ENCODE results near the gene USP22. TPM values are rescaled to one million over a fixed set of nuclear protein-coding genes. Genes with fewer than 3 reads are reported as not detected.

USP22 gene
- total RNA-seq, 1 experiment from 2014 or later = 210 TPM

GRCh38 chr17:21075739-21076085, 32.9 kb upstream of the USP22 start (continued):
- TF ChIP-seq TCF7L2 (IDR thresholded peaks at IDR 0.05; ENCODE audit: borderline replicate concordance, extremely low read depth, insufficient read depth, insufficient read length) (no peak), POLR2A (IDR thresholded peaks at IDR 0.05; ENCODE audit: borderline replicate concordance, extremely low read depth, insufficient read depth, insufficient read length) (no peak), SIN3A (IDR thresholded peaks at IDR 0.05; ENCODE audit: low read depth) (no peak), CTCF (IDR thresholded peaks at IDR 0.05 in 2 of 3, conservative IDR thresholded peaks at IDR 0.05 in 1 of 3; ENCODE audit: borderline replicate concordance in 1 of 3, insufficient read depth in 1 of 3, low read depth in 2 of 3, low read length in 2 of 3) (no peak)

- no peaks in the 10 kb centered on the region for H3K36me3 ChIP-seq (ENCODE audit: control insufficient read depth in 1 of 2, insufficient read depth in 2 of 2, low read length in 2 of 2)
- ATAC-seq = no peak
- no peak overlapping the region for H2AFZ ChIP-seq (ENCODE audit: low read depth, low read length, poor library complexity, severe bottlenecking)
- DNase-seq (ENCODE audit: low read depth, low spot score) = no peak
- no peaks in the 10 kb centered on the region for H3K9me2 ChIP-seq (ENCODE audit: insufficient read depth)
- H3K4me2 ChIP-seq (ENCODE audit: low read length) = no peak overlapping the region
- ChIA-PET POLR2A (no interaction called here), CTCF (no interaction called here), RAD21 (ENCODE audit: low non-redundant PET in 1 of 2, low total read pairs in 2 of 2, uncharacterized antibody in 2 of 2, unreplicated experiment in 2 of 2) (no interaction called here)
- no peaks in the 10 kb centered on the region for H3K4me1 ChIP-seq (ENCODE audit: control insufficient read depth in 1 of 2, insufficient read depth in 2 of 2, low read length in 2 of 2)
- no TSS peak for BruUV-seq (replicated peaks)
- H3K27me3 ChIP-seq (ENCODE audit: insufficient read depth, low read length) = no peaks in the 10 kb centered on the region
- no peaks in the 10 kb centered on the region for H3K9me3 ChIP-seq (ENCODE audit: control insufficient read depth in 1 of 2, insufficient read depth in 1 of 2, low read depth in 1 of 2, low read length in 2 of 2)
- no peak overlapping the region for H3K9ac ChIP-seq (ENCODE audit: low read length)
- TF ChIP-seq JUND (IDR thresholded peaks at IDR 0.05) = no peak
- no peak overlapping the region for H3K4me3 ChIP-seq (replicated peaks in 1 of 2; ENCODE audit: low read depth in 1 of 2, low read length in 2 of 2)
- H3K27ac ChIP-seq (ENCODE audit: low read depth, low read length) = no peak overlapping the region
- intact Hi-C loops (cut with micrococcal nuclease) = no loop called here
- H3K79me2 ChIP-seq (ENCODE audit: insufficient read depth, low read length) = no peaks in the 10 kb centered on the region
- H4K20me1 ChIP-seq (ENCODE audit: insufficient read depth) = no peaks in the 10 kb centered on the region
Measured at GRCh38 chr17:21072745-21073197, 30.0 kb upstream of the USP22 start.

GRCh38 chr17:21066394-21066793, 23.6 kb upstream of the USP22 start:
- BruUV-seq (replicated peaks) = no TSS peak
- H3K36me3 ChIP-seq (ENCODE audit: control insufficient read depth in 1 of 2, insufficient read depth in 2 of 2, low read length in 2 of 2) = no peaks in the 10 kb centered on the region

More at GRCh38 chr17:21066394-21066793, 23.6 kb upstream of the USP22 start:
- no peak overlapping the region for H3K9ac ChIP-seq (ENCODE audit: low read length)
- ChIA-PET POLR2A (interaction anchor here (0.6 kb wide), 1 partner anchor 23 kb away, joined by 3 read pairs; the partner anchor contains the start of gene USP22), CTCF (no interaction called here), RAD21 (ENCODE audit: low non-redundant PET in 1 of 2, low total read pairs in 2 of 2, uncharacterized antibody in 2 of 2, unreplicated experiment in 2 of 2) (no interaction called here)
- intact Hi-C loops (cut with micrococcal nuclease) = no loop called here
- no peaks in the 10 kb centered on the region for H3K9me3 ChIP-seq (ENCODE audit: control insufficient read depth in 1 of 2, insufficient read depth in 1 of 2, low read depth in 1 of 2, low read length in 2 of 2)
- H3K4me1 ChIP-seq (ENCODE audit: control insufficient read depth in 1 of 2, insufficient read depth in 2 of 2, low read length in 2 of 2) = no peaks in the 10 kb centered on the region
- H2AFZ ChIP-seq (ENCODE audit: low read depth, low read length, poor library complexity, severe bottlenecking) = no peak overlapping the region
- H4K20me1 ChIP-seq (ENCODE audit: insufficient read depth) = no peaks in the 10 kb centered on the region
- TF ChIP-seq CBX3 (IDR thresholded peaks at IDR 0.05; ENCODE audit: low read depth) (no peak), RAD21 (IDR thresholded peaks at IDR 0.05; ENCODE audit: low read depth) (no peak), JUND (IDR thresholded peaks at IDR 0.05) (no peak), POLR2AphosphoS5 (IDR thresholded peaks at IDR 0.05; ENCODE audit: low read depth, low read length) (no peak), EZH2phosphoT487 (IDR thresholded peaks at IDR 0.05; ENCODE audit: borderline replicate concordance) (no peak), MAX (IDR thresholded peaks at IDR 0.05) (no peak)
- ATAC-seq = no peak
- no peak overlapping the region for H3K27ac ChIP-seq (ENCODE audit: low read depth, low read length)
- no peaks in the 10 kb centered on the region for H3K9me2 ChIP-seq (ENCODE audit: insufficient read depth)
- no peaks in the 10 kb centered on the region for H3K27me3 ChIP-seq (ENCODE audit: insufficient read depth, low read length)
- H3K79me2 ChIP-seq (ENCODE audit: insufficient read depth, low read length) = no peaks in the 10 kb centered on the region
- no peak for DNase-seq (ENCODE audit: low read depth, low spot score)
- H3K4me3 ChIP-seq (replicated peaks in 1 of 2; ENCODE audit: low read depth in 1 of 2, low read length in 2 of 2) = no peak overlapping the region
- H3K4me2 ChIP-seq (ENCODE audit: low read length) = no peak overlapping the region
